Middle frontal gyrus (tissue), 1 donor: ENCODE data around the gene NID1.

Experiments
- DNase-seq: peaks from one replicate; pipeline ENCODE4 v3.0.0-alpha.2; 2015; ENCODE audit warnings: low spot score; ENCODE audit errors: extremely low spot score

Gene NID1

DNA sequence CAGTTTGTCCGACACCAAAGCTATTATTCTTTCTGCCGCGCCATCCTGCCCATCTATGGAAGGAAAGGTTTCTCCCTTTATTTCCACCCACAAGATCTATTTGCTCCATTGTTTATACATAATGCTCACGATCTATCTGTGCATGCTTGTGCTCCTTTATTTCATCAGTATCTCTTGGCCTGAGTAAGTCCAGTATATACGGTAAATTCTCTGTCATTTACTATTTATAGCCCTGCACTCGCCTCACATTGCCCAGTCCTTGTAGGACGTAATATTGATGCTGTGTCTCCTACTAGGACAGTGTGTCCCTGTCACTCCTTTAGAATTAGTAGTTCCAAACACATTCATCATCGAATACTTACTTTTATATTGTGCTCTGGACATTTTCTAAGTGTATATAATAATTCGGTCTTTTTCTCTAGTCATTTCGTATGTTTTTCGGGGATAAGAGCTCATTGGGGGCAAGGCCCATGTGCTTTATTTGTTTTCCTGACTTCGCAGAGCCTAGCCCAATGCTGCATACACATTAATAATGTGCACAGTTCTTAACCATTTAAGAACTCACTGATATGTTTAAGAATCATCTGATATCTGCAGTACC is 3.1 kb upstream of the NID1 start:
- no peak for DNase-seq

DNA sequence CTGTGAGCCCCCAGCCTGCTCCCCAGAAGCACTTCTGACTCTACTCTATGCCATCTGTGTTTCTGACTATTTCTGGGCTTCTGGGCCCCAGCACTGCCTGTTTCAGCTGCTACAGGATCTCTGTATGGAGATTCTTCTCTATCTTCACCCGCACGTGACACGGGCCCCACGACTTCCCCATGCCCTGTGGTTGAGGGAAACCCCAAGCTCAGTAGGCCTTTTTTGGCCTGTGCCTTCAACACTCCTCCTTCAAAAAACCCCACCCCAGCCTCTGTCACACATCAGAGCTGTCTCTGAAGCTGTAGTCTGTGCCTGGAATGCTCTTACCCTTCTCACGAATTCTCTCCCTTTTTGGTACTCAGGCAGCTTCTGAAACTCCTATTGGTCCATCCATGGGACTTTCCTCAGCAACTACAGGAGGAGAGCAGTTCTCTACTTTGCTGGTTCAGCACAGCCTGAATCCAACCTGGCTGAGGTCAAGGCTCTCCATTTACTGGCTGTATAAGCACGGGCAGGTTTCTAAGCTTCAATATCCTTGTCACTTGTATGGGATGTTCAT is 2.0 kb upstream of the NID1 start:
- no peak for DNase-seq

DNA sequence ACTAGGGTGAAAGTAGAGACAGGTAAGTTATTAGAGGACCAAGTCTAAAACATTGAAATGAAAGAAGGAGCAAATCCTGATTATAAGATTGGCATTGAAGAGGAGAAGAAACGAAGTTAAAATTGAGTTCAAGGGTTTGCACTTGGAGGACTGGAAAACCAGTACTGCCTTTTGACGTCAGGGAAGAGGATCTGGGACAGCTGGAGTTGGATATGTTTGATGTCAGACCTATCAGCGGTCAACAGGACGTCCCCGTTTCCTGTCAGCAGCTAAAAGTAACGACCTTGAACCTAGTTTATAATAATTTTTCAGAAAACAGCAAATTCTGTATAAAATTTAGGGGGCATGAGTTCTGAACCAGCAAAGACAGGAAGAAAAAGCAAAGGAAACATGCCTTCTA is 1.2 kb upstream of the NID1 start:
- no peak for DNase-seq

DNA sequence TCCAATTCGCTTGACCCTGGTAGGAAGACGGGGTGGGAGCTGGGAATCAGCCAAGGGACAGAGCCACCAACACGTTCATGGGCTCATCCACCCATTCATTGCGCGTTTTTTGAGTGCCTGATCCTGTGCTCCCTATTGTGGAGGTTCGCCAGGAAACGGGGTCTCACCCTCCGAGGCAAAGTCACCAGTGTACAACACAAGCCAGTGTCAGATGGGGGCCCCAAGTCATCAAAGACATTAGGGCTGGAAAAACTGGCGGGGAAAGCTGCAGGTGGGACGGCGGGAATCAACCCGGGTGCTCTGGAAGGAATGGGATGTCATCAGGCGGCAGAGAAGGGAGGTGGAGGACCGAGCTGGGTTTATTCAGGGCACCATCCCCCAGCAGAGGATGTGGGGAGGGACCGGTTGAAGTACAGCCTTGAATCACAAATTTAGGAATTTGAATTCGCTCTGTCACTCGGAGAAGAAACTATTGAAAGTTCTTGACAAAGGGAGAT is 667 bp upstream of the NID1 start:
- no peak for DNase-seq

DNA sequence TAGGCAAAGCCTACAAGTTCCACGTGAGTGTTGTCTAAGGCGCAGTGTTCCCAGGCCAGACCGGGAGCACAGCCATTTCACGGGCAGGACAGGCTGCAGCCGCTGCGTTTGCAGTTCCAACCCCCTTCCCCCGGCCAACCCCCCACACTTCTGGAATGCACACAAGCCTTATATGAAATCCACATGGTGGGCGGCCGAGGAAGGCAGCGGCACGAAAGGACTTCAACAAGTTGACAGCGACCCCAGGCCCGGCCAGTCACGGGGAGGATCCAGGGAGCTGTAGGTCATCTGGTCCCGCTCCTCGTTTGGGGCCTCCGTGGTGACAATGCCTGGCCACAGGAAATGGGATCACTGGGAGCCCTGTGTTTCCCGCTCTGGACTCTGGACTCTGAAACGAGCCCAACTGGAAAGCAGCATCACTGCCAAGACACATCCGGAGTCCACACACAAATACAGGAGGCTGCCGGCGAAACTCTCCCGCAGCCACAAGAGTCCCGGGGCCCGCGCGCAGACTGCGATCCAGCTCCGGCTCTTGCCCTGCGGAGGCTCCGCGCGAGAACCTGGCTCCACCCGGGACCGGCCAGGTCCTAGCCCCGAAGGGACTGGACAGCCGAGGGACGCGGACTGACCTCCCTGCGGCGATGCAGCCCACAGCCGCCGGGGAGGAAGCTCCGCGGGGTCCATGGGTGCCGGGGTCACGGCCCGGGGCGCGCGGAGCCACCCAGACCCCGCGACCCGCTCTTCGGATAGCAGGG is 794 bp downstream of the NID1 start:
- DNase-seq = no peak

DNA sequence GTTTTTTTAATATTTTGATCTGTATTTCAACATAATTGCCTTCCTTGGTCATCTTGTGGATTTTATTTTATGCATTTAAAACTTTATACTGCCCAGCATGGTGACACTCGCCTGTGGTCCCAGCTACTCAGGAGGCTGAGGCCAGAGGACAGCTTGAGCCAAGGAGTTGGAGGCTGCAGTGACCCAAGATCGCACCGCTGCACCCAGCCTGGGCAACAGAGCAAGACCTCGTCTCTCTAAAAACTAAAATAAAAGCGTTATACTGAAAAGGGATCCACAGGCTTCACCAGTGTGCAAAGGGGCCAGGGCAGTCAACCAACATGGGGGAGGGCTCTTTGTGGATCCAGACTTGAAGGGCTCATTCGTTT is 1.4 kb downstream of the NID1 start:
- DNase-seq = no peak

DNA sequence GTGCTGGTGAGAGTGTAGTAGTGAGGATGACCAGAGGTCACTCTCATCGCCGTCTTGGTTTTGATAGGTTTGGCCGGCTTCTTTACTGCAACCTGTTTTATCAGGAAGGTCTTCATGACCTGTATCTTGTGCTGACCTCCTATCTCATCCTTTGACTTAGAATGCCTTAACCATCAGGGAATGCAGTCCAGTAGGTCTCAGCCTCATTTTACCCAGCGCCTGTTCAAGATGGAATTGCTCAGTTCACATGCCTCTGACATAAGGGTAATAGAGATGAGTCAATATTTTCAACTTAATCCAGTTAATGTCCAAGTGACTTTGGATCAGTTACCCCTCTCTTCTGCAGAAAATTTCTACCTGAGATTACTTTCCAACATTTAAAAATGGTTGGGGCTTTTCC is 4.6 kb downstream of the NID1 start:
- DNase-seq = no peak

DNA sequence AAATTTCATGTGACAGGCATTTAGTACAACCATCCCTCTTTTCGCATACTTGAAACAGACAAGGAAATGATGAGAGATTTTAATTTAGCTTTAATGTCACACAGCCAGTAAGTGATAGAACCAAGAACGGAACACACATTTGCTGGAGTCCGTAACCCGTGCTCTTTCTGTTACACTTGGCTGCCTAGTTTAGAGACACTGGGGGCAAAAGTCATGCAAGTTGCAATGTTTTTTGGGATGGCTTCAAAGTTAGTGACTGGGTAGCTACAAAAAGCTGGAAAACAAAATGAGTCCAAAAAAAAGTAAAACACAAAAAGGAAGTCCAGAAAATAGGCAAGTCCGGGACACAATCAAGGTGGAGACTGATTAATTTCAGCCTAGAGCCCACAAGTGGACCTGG is 5.9 kb downstream of the NID1 start:
- no peak for DNase-seq

DNA sequence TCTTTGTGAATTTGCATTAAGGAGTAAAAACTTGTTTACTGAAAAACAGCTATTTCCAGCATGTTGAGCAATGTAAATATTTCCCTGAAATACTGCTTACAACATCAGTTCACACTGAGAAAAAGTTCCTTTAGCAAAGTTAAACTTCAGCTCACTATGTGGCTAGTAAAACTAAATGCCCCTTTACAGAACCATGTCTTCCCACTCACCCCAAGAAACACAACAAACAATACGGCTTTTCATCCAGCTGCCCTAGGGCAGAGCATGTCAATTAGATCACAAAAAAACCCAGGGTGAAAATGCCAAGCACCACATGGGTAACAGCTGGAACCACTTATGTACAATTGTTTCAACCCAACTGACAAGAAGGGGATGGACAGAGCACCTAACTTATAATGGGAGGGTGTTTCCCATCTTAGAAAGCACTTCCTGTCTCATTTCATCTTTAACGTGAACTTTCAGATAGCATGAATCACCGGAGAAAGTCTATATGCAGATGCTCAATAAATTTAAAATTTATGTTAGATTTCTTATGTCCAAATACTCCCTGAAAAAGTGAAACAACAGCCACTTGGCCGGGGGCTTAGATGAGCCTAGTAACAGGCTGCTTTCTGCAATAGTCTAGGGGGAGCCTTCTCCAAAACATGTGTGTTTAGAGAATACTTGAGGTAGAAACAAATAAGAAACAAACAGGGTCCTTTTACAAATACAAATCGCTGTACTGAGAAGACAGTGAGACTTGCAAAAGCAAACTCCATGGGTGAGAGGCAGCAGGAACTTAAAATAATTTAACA is 6.6 kb downstream of the NID1 start:
- DNase-seq = no peak

DNA sequence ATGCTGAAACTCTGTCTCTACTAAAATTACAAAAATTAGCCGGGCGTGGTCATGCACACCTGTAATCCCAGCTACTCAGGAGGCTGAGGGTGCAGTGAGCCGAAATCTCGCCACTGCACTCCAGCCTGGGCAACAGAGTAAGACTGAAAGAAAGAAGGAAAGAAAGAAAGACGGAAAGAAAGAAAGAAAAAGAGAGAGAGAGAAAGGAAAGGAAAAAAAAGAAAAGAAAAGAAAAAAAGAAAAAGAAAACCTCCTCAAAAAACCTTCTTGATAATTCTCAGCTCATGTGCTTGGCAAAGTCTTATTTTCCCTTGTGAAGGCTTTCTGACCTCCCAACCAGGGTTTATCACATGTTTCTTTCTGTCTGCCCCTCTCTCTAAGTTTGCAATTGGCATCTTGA is 7.3 kb downstream of the NID1 start:
- no peak for DNase-seq

DNA sequence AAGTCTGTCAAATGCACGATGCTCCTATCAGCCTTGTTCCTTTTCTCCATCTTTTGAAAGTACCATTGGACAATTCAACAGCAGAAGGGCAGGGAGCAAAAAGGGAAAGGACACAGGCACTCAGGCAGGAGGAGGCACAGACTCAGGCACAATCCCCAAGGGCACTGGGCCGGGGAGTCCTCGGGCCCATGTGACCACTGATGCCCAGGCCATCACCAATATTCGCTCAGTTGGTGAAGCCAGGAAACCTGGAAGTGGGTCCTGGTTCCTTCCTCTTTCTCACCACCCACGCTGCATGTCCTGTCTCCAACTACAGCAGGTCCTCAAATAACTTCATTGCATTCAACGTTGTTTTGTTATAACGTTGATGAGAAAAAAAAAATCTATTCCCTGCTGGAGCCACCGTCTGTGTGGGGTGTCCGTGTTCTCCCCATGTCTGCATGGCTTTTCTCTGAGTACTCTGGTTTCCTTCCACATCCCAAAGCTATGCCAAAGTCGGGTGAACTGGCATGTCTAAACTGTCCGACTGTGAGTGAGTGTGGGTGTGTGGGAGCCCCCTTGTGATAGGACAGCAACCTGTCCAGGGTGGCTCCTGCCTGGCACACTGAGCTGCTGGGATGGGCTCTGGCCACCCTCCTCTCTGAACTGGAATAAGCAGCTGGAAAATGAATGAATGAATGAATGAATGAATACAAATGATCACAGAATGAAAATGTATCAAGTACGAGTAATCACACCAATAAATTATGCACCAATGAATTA is 12.5 kb downstream of the NID1 start:
- DNase-seq = no peak

DNA sequence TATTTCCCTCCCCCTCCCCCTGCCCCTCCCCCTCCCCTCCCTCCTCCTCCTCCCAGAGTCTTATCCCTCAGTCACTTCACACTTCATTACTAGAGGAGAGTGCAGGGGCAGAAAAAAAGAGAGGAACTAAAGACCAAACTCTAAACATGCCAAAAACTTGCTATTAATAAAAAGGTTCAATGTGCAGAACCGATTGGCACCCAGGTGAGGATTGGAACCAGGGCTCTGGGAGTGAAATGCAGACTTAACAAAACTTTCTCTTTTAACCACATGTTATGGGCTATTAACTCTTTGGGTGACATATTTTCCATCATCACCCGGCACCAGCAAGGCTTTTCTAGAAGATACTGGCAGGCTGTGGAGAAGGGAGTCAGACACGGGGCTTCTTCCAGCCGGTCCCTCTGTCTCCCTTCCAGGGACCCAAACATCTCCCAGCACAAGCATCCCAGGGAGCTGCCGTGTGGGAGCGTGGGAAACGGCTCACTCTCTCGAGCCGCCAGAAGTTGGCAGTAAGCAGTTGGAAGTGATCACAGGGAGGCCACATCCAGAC is 13.6 kb downstream of the NID1 start:
- no peak for DNase-seq

DNA sequence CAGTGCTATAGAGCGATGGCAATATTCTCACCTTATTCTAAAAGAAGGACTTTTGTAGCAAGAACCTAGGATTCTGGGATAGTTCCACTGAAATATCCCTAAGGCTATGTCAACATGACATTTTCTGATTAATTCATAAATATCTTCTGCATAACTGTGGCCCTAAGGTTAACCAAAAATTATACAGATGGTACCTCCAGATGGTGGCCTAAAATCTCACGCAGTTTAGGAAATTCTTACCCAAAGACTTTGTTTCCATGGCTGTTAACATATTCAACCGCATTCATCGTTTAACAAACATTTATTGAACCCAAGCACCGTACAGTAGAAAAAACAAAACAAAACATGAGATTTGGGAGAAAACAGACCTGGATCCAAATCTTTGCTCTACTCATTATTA is 19.1 kb downstream of the NID1 start:
- no peak for DNase-seq

DNA sequence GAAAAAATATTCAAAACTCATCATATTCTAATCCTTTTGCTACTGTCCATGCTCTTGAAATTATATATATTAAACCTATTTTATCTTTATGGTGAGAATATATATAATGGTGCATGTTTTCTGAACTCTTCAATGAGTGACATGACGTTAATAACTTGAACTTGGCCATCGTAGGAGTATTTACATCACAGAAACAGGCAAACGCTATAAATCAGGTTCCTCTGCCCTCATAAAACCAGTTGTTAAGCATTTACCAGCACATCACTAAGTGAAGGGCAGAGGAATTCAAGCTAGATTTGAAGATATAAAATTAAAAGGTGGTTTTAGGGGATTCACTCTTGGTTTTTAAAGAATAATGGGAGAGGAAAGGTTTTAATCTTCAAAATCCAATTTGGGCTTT is 20.5 kb downstream of the NID1 start:
- DNase-seq = no peak

DNA sequence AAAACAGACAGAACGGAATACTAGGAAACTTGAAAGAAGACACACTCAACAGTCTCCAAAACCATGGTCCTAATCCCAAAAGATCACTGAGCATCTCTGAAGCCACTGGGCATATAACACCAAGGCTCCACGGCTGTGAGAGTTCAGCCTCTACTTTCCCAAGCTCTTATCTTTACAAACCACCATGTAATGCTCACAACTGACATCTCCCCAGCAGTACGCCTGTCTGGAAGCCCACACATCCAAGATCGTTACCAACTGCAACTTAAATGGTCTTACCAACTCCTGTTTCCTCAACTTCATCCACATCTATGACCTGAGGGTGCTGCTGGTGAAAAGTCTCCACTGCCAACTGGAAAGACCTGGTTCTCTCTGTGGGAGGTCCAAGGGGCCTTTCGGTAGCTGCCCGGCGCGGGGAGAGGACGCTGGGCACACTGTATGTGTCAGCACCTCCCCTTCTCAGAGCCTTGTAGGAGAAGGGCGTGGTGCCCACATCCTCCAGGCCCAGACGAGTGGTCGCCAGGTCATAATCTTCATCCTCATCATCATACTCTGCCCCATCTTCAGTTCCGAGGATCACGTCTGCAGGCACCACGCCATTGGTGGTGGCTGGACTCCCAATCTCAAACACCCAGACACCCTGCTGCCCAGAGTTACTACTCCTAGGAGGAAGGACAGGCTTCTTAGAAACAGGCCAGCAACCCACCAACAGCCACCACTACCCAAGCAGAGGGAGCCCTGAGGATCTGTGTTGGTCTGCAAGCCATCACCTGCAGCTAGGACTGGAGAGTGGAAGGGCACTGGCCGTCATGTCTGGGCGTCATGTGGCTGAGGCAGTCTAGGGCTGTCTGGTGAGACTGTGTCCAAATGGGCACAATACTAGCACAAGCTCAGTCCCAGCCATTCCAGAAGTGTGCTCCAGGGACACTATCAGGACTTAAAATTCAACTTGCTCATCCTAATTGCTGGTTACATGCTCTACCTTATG is 23.0 kb downstream of the NID1 start:
- no peak for DNase-seq

DNA sequence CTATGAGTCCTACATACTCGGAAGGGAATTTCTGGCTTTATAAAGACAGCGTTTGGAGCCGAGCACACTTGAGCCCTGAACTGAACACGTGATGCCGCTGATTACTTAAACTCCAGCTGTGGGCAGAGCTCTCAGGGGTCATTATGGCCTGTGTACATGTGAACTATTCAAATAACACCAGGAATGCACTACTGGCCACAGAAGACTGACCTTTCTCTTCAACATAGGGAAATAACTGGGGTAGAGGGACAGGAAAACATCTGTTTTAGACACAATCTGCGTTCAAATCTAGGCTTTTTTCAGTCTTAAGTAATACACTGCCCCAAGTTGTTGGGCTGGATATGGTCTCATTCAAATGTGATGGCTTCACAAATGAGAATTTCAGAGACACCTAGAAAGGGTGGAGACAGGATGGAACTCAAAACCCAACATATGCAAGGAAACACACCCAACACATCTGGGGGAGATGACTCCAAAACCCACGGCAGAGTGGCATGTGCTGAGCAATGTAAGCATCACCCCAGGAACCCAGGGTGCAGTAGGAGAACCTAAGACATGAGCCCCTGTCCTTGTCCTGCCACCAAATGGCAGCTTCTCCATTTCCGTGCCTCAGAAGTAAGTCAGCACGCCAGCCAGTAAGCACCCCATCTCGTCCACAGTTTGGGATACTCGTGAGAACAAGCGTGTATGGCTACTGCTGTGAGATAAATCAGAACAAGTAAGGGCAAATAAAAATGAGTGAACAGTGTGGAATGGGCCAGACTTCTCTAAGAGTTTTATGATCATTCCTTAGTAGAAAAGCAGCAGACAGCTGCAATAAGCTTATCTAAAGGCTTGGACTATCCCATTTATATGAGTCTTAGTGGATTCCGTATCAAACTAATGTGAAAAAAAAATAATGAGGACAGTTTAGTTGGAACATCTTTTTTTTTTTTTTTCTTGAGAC is 24.9 kb downstream of the NID1 start:
- no peak for DNase-seq

DNA sequence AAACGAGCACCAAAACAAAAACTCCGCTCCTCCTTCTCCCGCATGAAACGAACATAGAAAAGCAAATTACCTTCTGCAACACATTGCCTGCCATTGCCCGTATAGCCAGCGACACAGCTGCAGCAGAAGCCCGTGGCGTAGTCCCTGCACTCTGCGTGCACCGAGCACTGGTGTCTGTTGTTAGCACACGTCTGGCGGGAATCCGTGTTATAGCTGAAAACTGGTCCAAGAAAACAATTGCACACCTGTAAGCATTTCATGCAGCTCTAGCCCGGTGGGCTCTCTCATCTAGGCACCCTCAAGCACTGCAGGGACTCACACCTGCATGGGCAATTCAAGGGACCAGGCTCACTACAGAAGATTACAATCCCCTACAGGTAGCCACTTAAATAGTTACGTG is 26.9 kb downstream of the NID1 start:
- DNase-seq = no peak

DNA sequence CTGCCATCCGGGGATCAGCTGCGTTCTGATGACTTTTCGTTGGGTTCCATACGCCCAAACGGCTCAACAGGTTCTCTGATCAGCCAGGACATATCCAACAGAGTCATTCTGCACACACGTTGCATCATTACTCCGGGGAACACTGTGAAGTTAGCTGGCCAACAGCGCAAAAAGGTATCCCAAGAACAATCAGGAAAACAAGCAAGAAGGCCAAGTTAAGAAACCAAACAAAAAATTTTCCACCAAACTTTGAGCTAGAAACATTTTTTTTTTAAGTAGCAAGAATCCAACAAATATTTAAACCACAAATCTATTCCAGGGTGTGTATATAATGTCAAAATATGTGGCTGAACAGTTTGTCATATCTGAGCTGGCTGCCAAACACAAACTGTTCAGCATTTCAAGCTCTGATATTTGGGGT is 29.2 kb downstream of the NID1 start:
- no peak for DNase-seq

DNA sequence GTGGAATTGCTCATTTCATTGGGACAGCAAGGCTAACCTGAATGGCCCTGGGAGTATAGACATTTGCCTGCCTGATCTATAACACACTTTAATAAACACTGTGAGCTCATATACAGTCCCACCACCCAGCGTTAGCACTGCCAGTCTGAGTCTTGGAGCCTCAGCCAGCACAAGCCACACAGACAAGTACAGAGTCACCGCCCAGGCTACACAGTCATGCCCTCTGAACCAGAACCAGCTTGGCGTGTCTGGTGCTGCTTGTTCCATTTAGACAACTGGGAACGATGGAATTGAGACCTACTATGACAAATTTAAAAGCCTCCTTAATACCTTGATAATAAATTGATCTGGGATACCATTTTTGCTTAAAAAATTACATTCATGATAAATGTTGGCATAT is 31.6 kb downstream of the NID1 start:
- no peak for DNase-seq
